HPDE6-E6E7 (cell line): ENCODE results near the gene FKBP4.

Experiments
- DNase-seq: peaks from one replicate; pipeline ENCODE4 v3.0.0; 2011; ENCODE audit warnings: missing footprints; ENCODE audit errors: extremely low spot score

FKBP4 gene

DNA sequence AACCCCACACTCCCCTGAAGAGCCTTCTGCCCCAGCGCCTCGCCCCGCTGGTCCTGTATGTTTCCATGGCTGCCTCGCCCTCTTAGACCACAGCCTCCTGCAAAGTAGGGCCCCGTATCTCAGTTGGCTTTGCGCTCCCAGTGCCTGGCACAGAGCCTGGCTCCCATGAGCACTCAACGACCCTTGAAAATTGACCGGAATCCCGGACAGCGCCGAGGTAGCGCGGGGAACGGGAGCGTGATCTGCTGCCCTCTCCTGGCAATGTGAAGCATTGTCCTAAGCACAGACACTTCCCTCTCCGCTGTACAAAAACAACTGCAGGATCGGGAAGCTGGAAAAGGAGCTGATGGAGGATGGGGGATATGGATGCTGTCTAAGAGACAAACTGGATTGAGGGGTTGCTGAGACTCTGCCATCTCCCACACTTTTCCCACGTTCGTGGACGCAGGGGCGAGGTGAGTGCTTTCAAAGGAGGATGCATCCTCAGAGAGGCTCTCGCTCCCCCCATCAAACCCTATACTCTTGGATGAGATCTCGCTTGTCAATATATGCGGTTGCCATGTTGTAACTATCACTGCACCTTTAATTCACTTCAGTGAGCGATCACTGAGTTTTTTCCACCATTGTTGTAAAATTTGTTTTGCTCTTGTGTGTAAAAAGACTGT is 10.7 kb upstream of the FKBP4 start:
- DNase-seq = peak; percentile 56

GRCh38 chr12:2785017-2785416 is 9.8 kb upstream of the FKBP4 start:
- no peak for DNase-seq

GRCh38 chr12:2791089-2791488 is 3.7 kb upstream of the FKBP4 start:
- DNase-seq = no peak

DNA sequence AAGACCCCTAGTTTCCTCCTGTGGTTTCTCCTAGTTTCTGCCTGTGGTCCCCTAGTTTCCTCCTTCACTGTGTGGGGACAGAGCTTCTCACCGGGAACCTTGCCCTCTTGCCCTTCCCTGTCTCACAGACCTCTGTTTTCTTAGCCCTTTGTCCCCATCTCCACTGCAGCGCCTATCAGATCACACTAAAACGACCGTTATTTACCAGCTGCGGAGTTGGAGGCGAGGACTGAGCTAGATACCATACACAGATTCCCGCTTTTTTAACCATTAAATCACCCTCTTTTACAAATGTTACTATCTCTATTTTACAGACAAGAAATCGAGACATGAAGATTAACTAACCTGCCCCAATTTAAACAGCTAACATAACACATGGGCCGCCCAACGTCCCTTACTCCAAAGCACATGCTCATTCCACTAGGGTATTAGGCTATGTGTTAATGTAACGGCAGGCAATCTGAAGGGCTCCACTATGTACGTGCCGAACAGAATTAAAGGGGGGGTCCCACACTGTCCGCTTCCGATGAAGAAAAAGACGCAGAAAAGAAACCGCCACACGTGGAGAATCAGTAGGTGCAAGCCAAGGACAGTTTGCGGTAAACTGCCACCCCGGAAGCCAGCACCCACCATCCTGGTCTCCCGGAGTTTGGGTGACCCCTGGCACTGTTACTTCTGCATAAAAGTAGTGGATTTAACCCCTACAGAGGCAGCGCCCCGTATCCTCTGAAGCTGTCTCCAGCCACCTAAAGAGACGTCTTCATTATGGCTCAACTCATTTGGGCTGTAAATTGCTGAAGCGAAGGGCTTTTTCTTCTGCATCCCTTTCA is 1.9 kb upstream of the FKBP4 start:
- DNase-seq = no peak

- no peak for DNase-seq
Observed at GRCh38 chr12:2793561-2793960, 1.2 kb upstream of the FKBP4 start.

- DNase-seq = peak; percentile 49
Observed at GRCh38 chr12:2794191-2794735, 507 bp upstream of the FKBP4 start.

DNA sequence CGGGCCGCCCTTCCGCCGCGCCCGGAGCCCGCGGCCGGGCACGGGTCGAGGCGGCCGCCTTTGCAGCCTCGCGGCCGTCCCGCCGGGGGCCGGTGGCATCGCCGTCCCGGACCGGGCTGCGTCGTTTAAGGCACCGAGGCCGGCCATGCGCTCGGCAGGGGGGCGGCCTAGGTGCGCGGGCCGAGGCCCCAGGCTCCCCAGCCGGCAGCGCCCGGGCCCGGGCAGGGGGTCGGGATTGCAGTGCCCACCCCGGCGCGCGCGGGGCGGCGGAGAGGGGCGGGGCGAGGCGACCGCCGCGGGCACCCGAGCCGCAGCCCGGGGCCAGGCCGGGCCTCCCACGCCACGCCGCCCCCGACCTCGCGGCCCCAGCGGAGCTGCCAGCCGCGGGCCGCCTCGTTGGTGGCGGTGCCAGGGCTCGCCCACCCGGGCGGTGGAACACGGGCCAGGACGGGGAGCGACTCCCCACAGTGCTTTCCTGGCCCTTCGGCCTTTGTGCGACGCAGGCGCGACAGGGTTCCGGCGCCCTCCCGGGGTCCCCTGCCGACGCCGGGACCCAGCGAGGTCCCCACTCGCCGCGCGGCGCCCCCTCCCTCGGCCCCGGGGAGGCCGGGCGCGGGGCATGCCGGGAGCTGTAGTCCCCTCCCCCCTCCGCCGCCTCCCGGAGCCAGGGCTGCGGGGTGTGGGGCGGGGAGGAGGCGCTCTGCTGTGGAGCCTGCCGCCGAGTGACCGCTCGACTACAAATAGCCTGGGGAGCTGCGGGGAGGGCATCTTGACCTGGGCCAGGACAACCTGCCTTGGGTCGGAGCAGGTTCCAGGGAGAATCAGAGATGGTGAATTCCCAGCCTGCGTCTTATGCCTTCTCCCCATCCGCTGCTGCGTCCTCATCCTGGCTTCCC is 769 bp downstream of the FKBP4 start:
- DNase-seq = peak; percentile 73

DNA sequence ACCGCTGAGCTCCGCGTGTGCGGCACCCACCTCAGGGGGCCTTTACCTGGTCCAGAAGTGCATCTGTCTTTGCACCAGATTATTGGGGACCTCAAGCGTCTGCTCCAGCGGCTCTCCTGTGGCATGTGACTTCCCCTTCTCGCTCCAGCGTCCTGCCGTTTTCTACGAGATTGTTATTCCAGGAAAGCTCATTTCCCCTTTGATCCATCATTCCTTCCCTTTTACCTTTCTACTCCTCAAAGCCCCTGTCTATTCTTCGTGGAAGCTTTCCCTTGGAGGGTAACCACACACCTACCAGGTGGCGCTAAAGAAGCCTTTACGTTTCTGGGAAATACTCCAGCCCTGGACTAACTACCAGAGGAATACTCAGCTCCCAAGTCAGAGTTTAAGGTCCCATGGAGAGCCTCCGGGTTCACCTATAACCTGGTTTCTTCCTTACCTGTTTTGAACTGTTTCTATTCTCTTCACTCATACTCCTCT is 1.5 kb downstream of the FKBP4 start:
- peak; percentile 25 for DNase-seq

GRCh38 chr12:2797721-2798418 is 3.1 kb downstream of the FKBP4 start:
- DNase-seq = no peak

DNA sequence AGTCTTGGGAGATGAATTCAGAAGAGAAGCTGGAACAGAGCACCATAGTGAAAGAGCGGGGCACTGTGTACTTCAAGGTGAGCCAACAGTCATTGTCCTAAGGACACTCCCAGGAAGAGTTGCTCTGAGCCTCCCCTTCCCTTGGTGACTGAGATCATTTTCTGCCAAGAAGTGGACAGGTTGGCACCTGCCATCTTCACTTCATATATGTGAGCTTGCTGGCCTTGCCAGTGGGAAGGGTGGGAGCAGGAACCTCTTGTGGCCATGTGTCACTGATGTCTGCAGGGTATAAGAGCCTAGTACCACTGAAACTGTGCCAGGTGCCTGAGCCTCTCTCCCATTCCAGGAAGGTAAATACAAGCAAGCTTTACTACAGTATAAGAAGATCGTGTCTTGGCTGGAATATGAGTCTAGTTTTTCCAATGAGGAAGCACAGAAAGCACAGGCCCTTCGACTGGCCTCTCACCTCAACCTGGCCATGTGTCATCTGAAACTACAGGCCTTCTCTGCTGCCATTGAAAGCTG is 5.3 kb downstream of the FKBP4 start:
- DNase-seq = no peak

- DNase-seq = no peak
Observed at GRCh38 chr12:2801044-2801783, 6.4 kb downstream of the FKBP4 start.

- DNase-seq = no peak
Observed at GRCh38 chr12:2803635-2804392, 9.0 kb downstream of the FKBP4 start.

- DNase-seq = no peak
Observed at GRCh38 chr12:2804393-2805142, 9.8 kb downstream of the FKBP4 start.

- no peak for DNase-seq
Observed at GRCh38 chr12:2805143-2805520, 10.4 kb downstream of the FKBP4 start.

- DNase-seq = no peak
Observed at GRCh38 chr12:2806700-2807099, 11.9 kb downstream of the FKBP4 start.

DNA sequence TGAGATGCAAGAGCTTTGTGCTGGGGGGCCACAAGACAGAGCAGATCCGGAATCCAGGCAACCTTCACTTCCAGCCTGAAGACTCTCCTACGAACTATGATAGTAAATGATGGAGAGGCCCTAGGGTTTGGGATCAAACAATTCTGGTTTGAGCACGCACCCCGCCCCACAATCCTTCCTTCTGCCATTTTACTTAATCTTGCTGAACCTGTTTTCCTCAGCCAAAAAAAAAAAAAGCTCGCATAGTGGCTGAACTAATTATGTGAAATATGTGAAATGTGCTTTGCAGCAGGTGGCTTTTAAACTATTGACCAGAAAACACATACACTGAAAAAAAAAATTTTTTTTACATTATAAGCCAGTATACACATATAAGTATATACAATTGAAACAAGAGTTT is 17.0 kb downstream of the FKBP4 start:
- DNase-seq = no peak

- DNase-seq = peak; percentile 95
Observed at GRCh38 chr12:2812290-2813213, 17.8 kb downstream of the FKBP4 start, which contains the start of gene ITFG2. TSS of gene ITFG2 (plus strand) at chr12:2812668. CDS start at chr12:2812761, 93 bp downstream.
